Activated CD4-positive, alpha-beta T cell treated with anti-CD3 and anti-CD28 coated beads for 36 hours (primary cell): Measurements from ENCODE around the gene MMP1. TPM values are rescaled to one million over a fixed set of nuclear protein-coding genes. Genes with fewer than 3 reads are reported as not detected.

Experiments
- ATAC-seq: fragments of 200-7000 bp; cut with Tn5 transposase; one replicate; pipeline ENCODE4 v1.10.0; 2021; ENCODE audit warnings: mild to moderate bottlenecking, moderate library complexity
- CTCF ChIA-PET: fragments of 350-600 bp; sonication (Branson Sonifier 250); formaldehyde crosslinking; loops from one replicate; lab custom pipeline; 2021; ENCODE audit warnings: antibody characterized with exemption; lab: Charles Lee
- POLR2A ChIA-PET: fragments of 350-600 bp; sonication (Branson Sonifier 250); formaldehyde crosslinking; loops from one replicate; lab custom pipeline; 2021; ENCODE audit warnings: antibody characterized with exemption, inconsistent platforms; lab: Charles Lee
- DNase-seq: peaks from one replicate; pipeline ENCODE4 v3.0.0-alpha.2; 2020
- H3K27ac Mint-ChIP-seq: one replicate; pipeline ENCODE4 v1.8.0; 2021; ENCODE audit warnings: mixed read lengths
- H3K27me3 Mint-ChIP-seq: one replicate; pipeline ENCODE4 v1.8.0; 2021; ENCODE audit warnings: mixed read lengths
- H3K36me3 Mint-ChIP-seq: one replicate; pipeline ENCODE4 v1.8.0; 2021; ENCODE audit warnings: low read depth, mixed read lengths
- H3K4me1 Mint-ChIP-seq: one replicate; pipeline ENCODE4 v1.8.0; 2021; ENCODE audit warnings: mixed read lengths
- H3K4me3 Mint-ChIP-seq: one replicate; pipeline ENCODE4 v1.8.0; 2021; ENCODE audit warnings: mild to moderate bottlenecking, moderate library complexity, mixed read lengths
- H3K9me3 Mint-ChIP-seq: one replicate; pipeline ENCODE4 v1.8.0; 2021; ENCODE audit warnings: low read depth, mixed read lengths
- intact Hi-C, 2 experiments: fragments of 100-400 bp; cut with DNase I in 1 of 2; cut with micrococcal nuclease in 1 of 2; formaldehyde crosslinking; loops; one replicate each; pipeline versions ENCODE4 v1.14.2 to v1.15.1; 2022 to 2024; cut with DNase I, micrococcal nuclease
- total RNA-seq, 2 experiments: library from RNA; stranded (reverse); gene quantifications; one replicate each; pipeline ENCODE4 v1.2.3, GENCODE V29; 2021

MMP1 gene
- total RNA-seq, 2 experiments from 2014 or later: not detected

DNA sequence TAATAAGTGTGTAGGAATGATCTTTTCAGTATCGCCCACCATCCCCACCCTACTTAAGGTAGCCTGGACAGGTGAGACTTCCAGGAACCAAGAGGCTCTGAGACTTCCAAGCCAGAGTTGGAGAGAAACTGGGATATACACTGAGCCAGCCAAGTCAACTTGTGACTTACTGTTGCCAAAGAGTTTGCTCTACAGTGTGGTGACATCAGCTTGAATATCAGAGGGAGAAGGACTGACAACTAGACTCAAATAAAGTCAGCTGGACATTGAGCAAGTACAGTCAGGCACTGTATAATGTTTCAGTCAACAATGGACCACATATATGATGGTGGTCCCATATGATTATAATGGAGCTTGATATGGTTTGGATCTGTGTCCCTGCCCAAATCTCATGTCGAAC is 16.3 kb downstream of the MMP1 start:
- Mint-ChIP-seq H3K36me3 (no peaks in the 10 kb centered on the region), H3K27me3 (peaks cover 7% of the 10 kb centered on the region), H3K9me3 (no peaks in the 10 kb centered on the region), H3K4me1 (no peaks in the 10 kb centered on the region), H3K27ac (no peak overlapping the region), H3K4me3 (no peak overlapping the region)
- no peak for DNase-seq
- ChIA-PET POLR2A (no interaction called here), CTCF (no interaction called here)
- intact Hi-C loops: no loop called here
- no peak for ATAC-seq

DNA sequence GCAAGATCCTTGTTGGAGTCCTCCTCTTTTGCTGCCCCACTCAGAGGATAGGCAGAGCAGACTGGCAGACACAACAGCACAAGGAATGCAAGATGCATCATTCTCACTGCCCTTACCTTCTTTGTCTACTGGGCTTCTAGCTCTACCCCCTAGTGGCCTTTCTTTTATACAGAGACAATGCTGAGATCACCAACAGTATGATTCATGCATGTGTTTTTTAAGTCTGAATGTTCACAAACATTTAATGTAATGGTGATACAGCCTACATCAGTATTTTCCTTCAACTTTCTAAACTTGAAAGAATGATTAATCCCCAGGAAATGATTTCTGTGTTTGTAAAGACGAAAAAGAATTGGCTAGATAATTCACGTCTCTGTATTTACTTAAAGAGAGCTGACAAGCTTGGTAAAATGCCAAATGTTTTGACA is 17.5 kb downstream of the MMP1 start, which contains the start of gene MMP10:
MMP10 (minus strand) TSS at position 138 of the 428 bp plus-strand sequence; CDS start at position 101, 37 bp downstream.
- H3K4me3 Mint-ChIP-seq: no peak within 1 kb of the TSS
- ChIA-PET CTCF (interaction anchor here (0.9 to 1.2 kb wide), 2 partner anchors 19 to 46 kb away, joined by 3 read pairs; no protein-coding TSS in a partner anchor), POLR2A (no interaction called here)
- peaks cover 7% of the 10 kb centered on the region for H3K27me3 Mint-ChIP-seq
- H3K9me3 Mint-ChIP-seq: no peaks in the 10 kb centered on the region
- DNase-seq: no peak
- H3K27ac Mint-ChIP-seq: no peak within 1 kb of the TSS
- intact Hi-C loops: no loop called here
- ATAC-seq: peak; percentile 64
- H3K36me3 Mint-ChIP-seq: no peaks in the 10 kb centered on the region
- H3K4me1 Mint-ChIP-seq: no peaks in the 10 kb centered on the region

DNA sequence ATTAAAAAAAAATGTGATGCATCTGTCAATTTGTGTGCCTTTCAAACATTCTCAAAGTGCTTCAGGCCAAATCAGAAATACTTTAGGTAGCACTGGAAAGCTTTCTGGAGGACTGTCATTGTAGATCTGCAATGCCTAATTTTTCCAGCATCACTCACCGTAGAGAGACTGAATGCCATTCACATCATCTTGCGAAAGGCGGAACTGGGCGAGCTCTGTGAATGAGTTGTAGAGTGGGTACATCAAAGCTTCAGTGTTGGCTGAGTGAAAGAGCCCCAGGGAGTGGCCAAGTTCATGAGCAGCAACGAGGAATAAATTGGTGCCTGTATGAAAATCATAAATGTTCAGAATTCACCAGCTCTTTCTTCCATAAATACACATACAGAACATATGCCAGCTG is 21.5 kb downstream of the MMP1 start:
- Mint-ChIP-seq H3K27ac (no peak overlapping the region), H3K27me3 (peaks cover 7% of the 10 kb centered on the region), H3K36me3 (no peaks in the 10 kb centered on the region), H3K4me1 (no peaks in the 10 kb centered on the region), H3K9me3 (no peaks in the 10 kb centered on the region), H3K4me3 (no peak overlapping the region)
- intact Hi-C loops: no loop called here
- ChIA-PET CTCF (no interaction called here), POLR2A (no interaction called here)
- no peak for DNase-seq
- ATAC-seq: no peak

DNA sequence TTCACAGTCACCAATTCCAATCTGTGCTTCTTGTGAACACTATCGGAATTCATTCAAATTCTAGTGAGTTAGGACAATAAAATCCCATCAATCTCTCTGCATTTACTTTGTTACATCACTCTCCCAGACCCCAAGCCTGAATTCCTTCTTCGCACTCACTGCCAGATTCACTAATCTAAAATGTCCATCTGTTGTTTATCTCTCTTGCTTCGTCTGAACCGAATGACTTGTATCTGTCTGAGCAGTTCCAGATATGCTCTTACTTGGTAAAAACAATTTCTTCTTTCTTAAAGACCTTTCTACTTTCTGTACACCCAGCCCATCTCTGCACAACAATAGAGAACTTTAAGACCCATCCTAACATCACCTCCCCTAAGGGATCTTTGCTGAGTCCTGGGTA is 24.6 kb downstream of the MMP1 start:
- peaks cover 14% of the 10 kb centered on the region for H3K27me3 Mint-ChIP-seq
- no peak overlapping the region for H3K27ac Mint-ChIP-seq
- DNase-seq (no peak), ATAC-seq (no peak)
- intact Hi-C loops: no loop called here
- H3K4me1 Mint-ChIP-seq: no peaks in the 10 kb centered on the region
- ChIA-PET POLR2A (no interaction called here), CTCF (no interaction called here)
- H3K9me3 Mint-ChIP-seq: no peaks in the 10 kb centered on the region
- no peak overlapping the region for H3K4me3 Mint-ChIP-seq
- no peaks in the 10 kb centered on the region for H3K36me3 Mint-ChIP-seq

DNA sequence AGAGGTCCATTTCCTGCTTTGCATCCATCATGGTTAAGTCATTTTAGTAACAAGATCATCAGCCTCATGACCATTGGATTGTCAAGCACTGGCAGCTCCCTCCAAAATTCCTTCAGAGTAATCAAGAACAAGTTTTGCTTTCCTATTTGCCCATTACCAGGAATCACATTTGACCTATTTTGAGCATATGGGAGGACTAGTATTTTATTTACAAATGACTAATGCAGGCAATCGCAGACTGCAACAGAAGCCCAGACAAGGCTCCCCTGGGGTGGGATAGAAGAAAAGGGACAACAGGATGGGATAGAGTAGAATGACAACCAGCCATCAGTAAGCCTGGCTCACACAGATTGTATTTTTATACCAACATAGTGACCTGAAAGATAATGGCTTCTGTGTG is 26.6 kb downstream of the MMP1 start:
- no peak for ATAC-seq
- no peaks in the 10 kb centered on the region for H3K9me3 Mint-ChIP-seq

DNA sequence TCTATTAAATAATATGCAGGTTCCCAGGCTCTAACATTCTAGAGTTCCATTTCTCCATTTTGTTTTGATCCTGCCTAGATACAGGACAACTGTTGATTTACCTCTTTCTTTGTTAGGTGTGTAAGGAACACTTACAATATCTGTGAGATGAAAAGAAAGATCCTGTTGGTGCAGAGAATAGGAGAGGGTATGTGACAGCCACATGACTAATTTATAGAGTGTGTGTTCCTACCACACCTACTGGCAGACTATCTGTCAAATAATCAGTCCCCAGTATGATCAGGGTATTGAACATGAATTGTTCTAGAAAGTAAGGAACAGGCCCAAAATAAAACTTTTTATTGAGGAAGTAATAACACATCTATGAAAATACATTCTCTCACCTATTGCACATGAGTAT is 27.8 kb downstream of the MMP1 start:
- POLR2A ChIA-PET: no interaction called here
- CTCF ChIA-PET: no interaction called here
- Mint-ChIP-seq H3K27me3 (peaks cover 12% of the 10 kb centered on the region), H3K9me3 (no peaks in the 10 kb centered on the region), H3K4me3 (no peak overlapping the region), H3K27ac (no peak overlapping the region), H3K4me1 (no peaks in the 10 kb centered on the region), H3K36me3 (no peaks in the 10 kb centered on the region)
- intact Hi-C loops: no loop called here
- ATAC-seq: no peak
- no peak for DNase-seq

More for the DNA sequence above, 26.6 kb downstream of the MMP1 start:
- intact Hi-C loops: no loop called here
- no peak overlapping the region for H3K27ac Mint-ChIP-seq
- no peaks in the 10 kb centered on the region for H3K36me3 Mint-ChIP-seq
- H3K4me3 Mint-ChIP-seq: no peak overlapping the region
- no peaks in the 10 kb centered on the region for H3K4me1 Mint-ChIP-seq
- ChIA-PET POLR2A (no interaction called here), CTCF (interaction anchor here (0.7 kb wide), 1 partner anchor 673 kb away, joined by 3 read pairs; no protein-coding TSS in a partner anchor)
- peaks cover 14% of the 10 kb centered on the region for H3K27me3 Mint-ChIP-seq
- DNase-seq: no peak

DNA sequence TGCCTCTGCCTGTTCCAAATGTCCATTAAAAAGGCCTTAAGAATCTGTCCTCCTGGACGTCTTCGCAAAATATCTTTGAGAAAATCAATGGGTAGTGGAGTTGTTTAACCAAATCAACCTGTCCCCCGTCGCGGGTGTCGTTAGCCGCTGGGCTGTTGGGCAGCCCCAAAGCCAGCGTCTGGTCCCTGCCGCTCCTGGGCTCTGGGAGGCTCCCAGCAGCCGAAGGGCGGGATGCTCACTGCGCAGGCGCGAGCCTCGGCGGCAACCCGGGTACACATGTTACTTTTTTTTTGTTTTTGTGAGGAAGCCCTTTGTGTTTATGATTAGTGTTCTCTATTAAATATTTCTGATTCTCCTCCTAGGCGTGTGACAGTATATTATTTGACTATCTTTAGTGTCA is 30.2 kb downstream of the MMP1 start:
- peaks cover 13% of the 10 kb centered on the region for H3K27me3 Mint-ChIP-seq
- no peak overlapping the region for H3K4me3 Mint-ChIP-seq
- H3K27ac Mint-ChIP-seq: no peak overlapping the region
- intact Hi-C loops: no loop called here
- ChIA-PET CTCF (no interaction called here), POLR2A (no interaction called here)
- no peak for ATAC-seq
- H3K9me3 Mint-ChIP-seq: no peaks in the 10 kb centered on the region
- no peaks in the 10 kb centered on the region for H3K36me3 Mint-ChIP-seq
- no peaks in the 10 kb centered on the region for H3K4me1 Mint-ChIP-seq
- DNase-seq: no peak

DNA sequence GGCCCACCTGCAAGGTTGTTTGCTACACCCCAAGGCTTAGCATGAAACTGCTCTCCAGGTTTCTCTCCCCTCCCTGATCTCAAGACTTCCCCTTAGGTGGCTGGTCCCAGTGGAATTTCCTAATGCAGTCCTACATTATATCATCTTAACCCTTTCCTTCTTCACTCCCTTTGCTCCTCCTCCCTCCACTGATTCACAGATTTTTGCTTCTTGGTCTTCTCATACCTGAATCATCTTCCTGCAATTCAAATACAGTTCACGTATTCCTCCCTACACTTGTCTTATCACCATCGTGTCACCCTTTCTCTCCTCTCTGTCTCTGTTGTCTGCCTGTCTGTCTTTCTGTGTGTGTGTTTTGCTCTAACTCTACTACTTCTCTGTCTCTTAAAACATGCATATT is 34.5 kb downstream of the MMP1 start:
- Mint-ChIP-seq H3K27me3 (peaks cover 6% of the 10 kb centered on the region), H3K27ac (no peak overlapping the region), H3K4me1 (peaks cover 2% of the 10 kb centered on the region), H3K36me3 (no peaks in the 10 kb centered on the region), H3K9me3 (no peaks in the 10 kb centered on the region), H3K4me3 (no peak overlapping the region)
- ChIA-PET POLR2A (no interaction called here), CTCF (no interaction called here)
- intact Hi-C loops: no loop called here
- ATAC-seq (no peak), DNase-seq (no peak)

DNA sequence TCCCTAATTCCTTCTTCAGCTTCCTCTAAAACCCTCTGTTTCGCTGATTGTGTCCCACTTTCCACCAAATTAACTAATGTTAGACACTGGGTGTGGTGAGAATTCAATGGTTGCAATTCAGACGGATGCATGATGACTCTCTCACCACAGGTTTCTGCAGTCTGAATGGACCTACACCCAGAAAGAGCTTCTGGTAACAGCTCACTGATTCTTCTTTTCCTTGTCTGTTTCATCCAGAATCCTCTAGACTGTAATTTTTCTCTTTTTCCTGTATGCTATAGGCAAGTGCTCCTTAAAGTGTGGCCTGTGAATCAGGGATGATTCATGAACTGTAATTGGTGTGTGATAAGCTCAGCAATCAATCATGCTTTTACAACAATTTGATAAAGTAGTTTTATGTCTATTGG is 35.6 kb downstream of the MMP1 start:
- peak; percentile 49 for ATAC-seq
- H3K36me3 Mint-ChIP-seq: no peaks in the 10 kb centered on the region
- H3K27ac Mint-ChIP-seq: no peak overlapping the region
- CTCF ChIA-PET: interaction anchor here (1.1 to 1.4 kb wide), 2 partner anchors 18 to 28 kb away, joined by 3 read pairs; partner anchors contain the start of gene MMP10
- intact Hi-C loops: no loop called here
- peaks cover 2% of the 10 kb centered on the region for H3K4me1 Mint-ChIP-seq
- DNase-seq: no peak
- POLR2A ChIA-PET: no interaction called here
- peaks cover 12% of the 10 kb centered on the region for H3K27me3 Mint-ChIP-seq
- H3K9me3 Mint-ChIP-seq: no peaks in the 10 kb centered on the region
- H3K4me3 Mint-ChIP-seq: no peak overlapping the region

DNA sequence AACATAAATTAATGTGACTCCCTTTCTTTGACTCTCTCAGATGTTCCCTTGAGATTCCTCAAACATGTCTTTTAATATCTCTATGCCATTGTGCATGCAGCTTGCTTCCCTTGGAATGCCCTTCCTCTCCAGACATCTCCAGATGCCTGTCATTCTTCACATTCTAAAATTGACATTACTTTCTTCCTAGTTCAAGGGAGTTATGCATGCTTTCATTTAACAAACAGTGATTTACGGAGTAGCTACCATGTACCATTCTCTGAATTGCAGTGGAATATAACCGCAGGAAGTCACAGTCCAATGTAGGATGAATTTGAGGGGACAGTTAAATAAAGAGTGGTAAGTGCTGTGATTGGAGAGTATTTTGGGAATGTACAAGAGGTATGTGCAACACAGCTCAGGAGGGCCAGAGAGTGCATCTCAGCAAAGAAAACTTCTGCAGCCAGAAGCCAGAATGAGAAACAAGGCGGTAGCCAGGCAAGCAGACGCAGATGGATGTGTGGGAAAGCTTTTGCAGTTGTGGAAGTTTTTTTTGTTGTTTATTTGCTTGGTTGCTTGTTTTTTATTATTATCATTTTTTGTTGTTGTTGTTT is 36.2 kb downstream of the MMP1 start:
- H3K27ac Mint-ChIP-seq: no peak overlapping the region
- peaks cover 16% of the 10 kb centered on the region for H3K27me3 Mint-ChIP-seq
- H3K9me3 Mint-ChIP-seq: no peaks in the 10 kb centered on the region
- intact Hi-C loops: no loop called here
- no peaks in the 10 kb centered on the region for H3K36me3 Mint-ChIP-seq
- ATAC-seq (no peak), DNase-seq (no peak)
- ChIA-PET CTCF (interaction anchor here (1.1 to 1.4 kb wide), 3 partner anchors 19 to 95 kb away, joined by 3 read pairs; partner anchors contain the start of gene MMP10), POLR2A (no interaction called here)
- peaks cover 2% of the 10 kb centered on the region for H3K4me1 Mint-ChIP-seq
- H3K4me3 Mint-ChIP-seq: no peak overlapping the region

DNA sequence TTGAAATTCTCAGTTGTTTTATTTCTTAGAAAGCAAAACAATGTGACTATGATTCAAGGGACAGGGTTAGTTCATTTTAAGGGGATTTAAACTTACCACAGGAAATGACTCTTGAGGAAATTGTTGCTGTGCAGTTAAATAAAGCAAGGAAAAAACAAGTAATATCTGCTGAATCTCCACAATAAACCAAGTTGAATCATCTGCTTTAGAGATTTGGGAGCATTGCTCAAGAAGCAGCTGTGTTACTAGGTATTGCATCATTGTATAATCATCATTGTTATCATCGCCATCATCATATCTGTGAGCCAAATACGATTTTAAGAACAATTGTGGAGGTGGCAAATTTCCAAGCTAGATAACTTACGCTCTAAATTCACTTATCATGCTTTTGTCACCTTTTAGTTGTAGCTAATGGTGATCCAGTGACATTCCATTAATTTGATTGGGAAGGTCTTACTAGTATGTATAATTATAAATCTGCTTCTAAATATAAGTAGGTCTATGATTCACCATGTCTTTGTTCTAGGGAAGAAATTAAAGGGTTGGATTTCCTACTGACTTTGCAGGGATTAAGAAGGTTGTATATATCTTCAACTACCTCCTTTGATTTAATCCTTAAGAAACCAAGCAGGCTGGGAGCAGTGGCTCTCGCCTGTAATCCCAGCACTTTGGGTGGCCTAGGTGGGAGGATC is 37.5 kb downstream of the MMP1 start:
- intact Hi-C loops: no loop called here
- H3K9me3 Mint-ChIP-seq: no peaks in the 10 kb centered on the region
- no peaks in the 10 kb centered on the region for H3K36me3 Mint-ChIP-seq
- no peak overlapping the region for H3K4me3 Mint-ChIP-seq
- DNase-seq: no peak
- CTCF ChIA-PET: interaction anchor here (1.2 kb wide), 1 partner anchor 94 kb away, joined by 3 read pairs; no protein-coding TSS in a partner anchor
- peaks cover 2% of the 10 kb centered on the region for H3K4me1 Mint-ChIP-seq
- H3K27ac Mint-ChIP-seq: no peak overlapping the region
- POLR2A ChIA-PET: no interaction called here
- H3K27me3 Mint-ChIP-seq: peaks cover 18% of the 10 kb centered on the region
- peak; percentile 60 for ATAC-seq
